ENCODE measurements around the gene CSK. TPM values are rescaled to one million over a fixed set of nuclear protein-coding genes. Genes with fewer than 3 reads are reported as not detected.
"Not testable (repeated sequence)": the region's sequence is repeated elsewhere in the genome, so short reads cannot be mapped to it uniquely, and the experiment has no call there.

CSK gene
- total and polyA plus RNA-seq, 2 donors (not counting 1 experiment from before 2014, with no cell fraction given), result 325 to 651 TPM

- peak; percentile 50 for DNase-seq
- POLR2A ChIA-PET, result interaction anchor here (0.5 to 15.8 kb wide), 8 partner anchors 8 to 411 kb away, joined by 3 to 572 read pairs (median 10); partner anchors contain the start of gene CSK
- peak overlapping the region; percentile 93 for H3K4me3 Mint-ChIP-seq
- H3K9ac ChIP-seq (ENCODE audit: low read length), result peak overlapping the region; percentile 84
- WGBS (ENCODE audit: insufficient coverage), result 20% methylated on average over 9 of the region's 13 CpGs
- no peaks in the 10 kb centered on the region for H3K9me3 ChIP-seq (ENCODE audit: control extremely low read depth in 1 of 3, control insufficient read depth in 2 of 3, insufficient read depth in 1 of 3, low read length in 2 of 3)
- peaks cover 0 to 18% of the 10 kb centered on the region in 2 experiments for H3K36me3 ChIP-seq (replicated peaks in 1 of 2; ENCODE audit: control extremely low read depth in 1 of 2, control insufficient read depth in 1 of 2, extremely low read depth in 1 of 2, insufficient read depth in 2 of 2, low read length in 1 of 2)
- peaks cover 51 to 84% of the 10 kb centered on the region in 2 donors for H3K4me1 ChIP-seq (ENCODE audit: control insufficient read depth in 2 of 2, insufficient read depth in 2 of 2, low read length in 2 of 2)
- ATAC-seq (ENCODE audit: low read depth), result no peak
- H3K9me3 Mint-ChIP-seq (ENCODE audit: insufficient read depth), result no peaks in the 10 kb centered on the region
- H3K27ac ChIP-seq (ENCODE audit: low read length in 2 of 2), result peak overlapping the region; percentile 90 to 93
- H3K4me2 ChIP-seq (replicated peaks; ENCODE audit: low read depth, low read length, poor library complexity, severe bottlenecking), result peak overlapping the region; percentile 91
- H2AFZ ChIP-seq (ENCODE audit: insufficient read depth, low read depth, low read length, poor library complexity, severe bottlenecking), result no peak overlapping the region
- no peaks in the 10 kb centered on the region for H3K27me3 Mint-ChIP-seq
- peaks cover 20% of the 10 kb centered on the region for H4K20me1 ChIP-seq (ENCODE audit: control insufficient read depth, insufficient read depth, low read length, poor library complexity, severe bottlenecking)
- peak overlapping the region; percentile 99 for H3K27ac Mint-ChIP-seq
- peak overlapping the region; percentile 22 to 99 (median 86) for H3K4me3 ChIP-seq (ENCODE audit: control extremely low read depth in 1 of 5, extremely low read depth in 1 of 5, insufficient read depth in 1 of 5, low read depth in 2 of 5, low read length in 4 of 5)
- TF ChIP-seq CTCF (IDR thresholded peaks at IDR 0.05) (no peak), EZH2 (IDR thresholded peaks at IDR 0.05; ENCODE audit: borderline replicate concordance, insufficient read depth, low read depth, low read length, poor library complexity, severe bottlenecking) (no peak)
- peaks cover 76% of the 10 kb centered on the region for H3K79me2 ChIP-seq (ENCODE audit: control insufficient read depth, insufficient read depth, low read length)
- intact Hi-C loops (cut with micrococcal nuclease), result loop anchor here (5.0 to 10.0 kb wide), 6 partner anchors 57 to 667 kb away; partner anchors contain the start of genes ARID3B, SEMA7A, SIN3A and ULK3
- CTCF ChIA-PET, result interaction anchor here (1.4 to 37.1 kb wide), 4 partner anchors 5 to 346 kb away, joined by 5 to 2548 read pairs (median 1288); partner anchors contain the start of genes CSK and LMAN1L
- H3K4me1 Mint-ChIP-seq, result peaks cover 85% of the 10 kb centered on the region
- no peaks in the 10 kb centered on the region for H3K27me3 ChIP-seq (replicated peaks in 1 of 4; ENCODE audit: control extremely low read depth in 1 of 4, control insufficient read depth in 3 of 4, insufficient read depth in 4 of 4, low read length in 3 of 4)
Observed at GRCh38 chr15:74785194-74786032, 3.5 kb downstream of the CSK start.

GRCh38 chr15:74786081-74786480, 4.2 kb downstream of the CSK start:
- intact Hi-C loops (cut with micrococcal nuclease), result loop anchor here (5.0 to 10.0 kb wide), 6 partner anchors 56 to 666 kb away; partner anchors contain the start of genes ARID3B, SEMA7A, SIN3A and ULK3
- ATAC-seq (ENCODE audit: low read depth); H3K9me3 ChIP-seq (ENCODE audit: control extremely low read depth in 1 of 3, control insufficient read depth in 2 of 3, insufficient read depth in 1 of 3, low read length in 2 of 3); DNase-seq; H3K27me3 Mint-ChIP-seq; H3K9me3 Mint-ChIP-seq (ENCODE audit: insufficient read depth); H3K27me3 ChIP-seq (replicated peaks in 1 of 4; ENCODE audit: control extremely low read depth in 1 of 4, control insufficient read depth in 3 of 4, insufficient read depth in 4 of 4, low read length in 3 of 4); H2AFZ ChIP-seq (ENCODE audit: insufficient read depth, low read depth, low read length, poor library complexity, severe bottlenecking): not testable (repeated sequence)
- peak overlapping the region; percentile 44 to 99 (median 86) for H3K4me3 ChIP-seq (ENCODE audit: control extremely low read depth in 1 of 5, extremely low read depth in 1 of 5, insufficient read depth in 1 of 5, low read depth in 2 of 5, low read length in 4 of 5)
- H3K27ac ChIP-seq (ENCODE audit: low read length in 2 of 2), result peak overlapping the region; percentile 90 to 93
- 44% methylated on average over 8 of the region's 12 CpGs for whole genome bisulfite sequencing (ENCODE audit: insufficient coverage)
- H3K36me3 ChIP-seq (replicated peaks in 1 of 2; ENCODE audit: control extremely low read depth in 1 of 2, control insufficient read depth in 1 of 2, extremely low read depth in 1 of 2, insufficient read depth in 2 of 2, low read length in 1 of 2), result peaks cover 0 to 18% of the 10 kb centered on the region in 2 experiments
- H3K4me1 ChIP-seq (ENCODE audit: control insufficient read depth in 2 of 2, insufficient read depth in 2 of 2, low read length in 2 of 2), result peaks cover 51 to 84% of the 10 kb centered on the region in 2 donors
- H4K20me1 ChIP-seq (ENCODE audit: control insufficient read depth, insufficient read depth, low read length, poor library complexity, severe bottlenecking), result peaks cover 20% of the 10 kb centered on the region
- peak overlapping the region; percentile 65 for H3K9ac ChIP-seq (ENCODE audit: low read length)
- H3K79me2 ChIP-seq (ENCODE audit: control insufficient read depth, insufficient read depth, low read length), result peaks cover 76% of the 10 kb centered on the region
- peak overlapping the region; percentile 99 for H3K27ac Mint-ChIP-seq
- peak overlapping the region; percentile 93 for H3K4me3 Mint-ChIP-seq
- ChIA-PET POLR2A (interaction anchor here (0.6 to 15.8 kb wide), 4 partner anchors 8 to 383 kb away, joined by 3 to 572 read pairs (median 4); partner anchors contain the start of gene CSK), CTCF (interaction anchor here (2.4 to 37.1 kb wide), 4 partner anchors 6 to 151 kb away, joined by 6 to 2548 read pairs (median 1288); partner anchors contain the start of genes CSK and LMAN1L)
- H3K4me2 ChIP-seq (replicated peaks; ENCODE audit: low read depth, low read length, poor library complexity, severe bottlenecking), result peak overlapping the region; percentile 91
- peaks cover 85% of the 10 kb centered on the region for H3K4me1 Mint-ChIP-seq

All from B cell (primary cell).